MCF 10A (cell line): ENCODE data around the gene NPHP4. TPM values are rescaled to one million over a fixed set of nuclear protein-coding genes. Genes with fewer than 3 reads are reported as not detected.

ENCODE experiments used
- BruUV-seq: library from RNA; stranded (reverse); fragments of 400-500 nt; replicated peaks from 2 replicates; lab custom pipeline; 2021; lab: Mats Ljungman, UMichigan
- CTCF ChIA-PET: fragments of 300-600 bp; sonication (Branson Sonifier 250); formaldehyde crosslinking; extraction: SDS; loops from one replicate; lab custom pipeline; 2021; ENCODE audit warnings: antibody characterized with exemption, inconsistent platforms; lab: Yijun Ruan, JAX
- POLR2A ChIA-PET: fragments of 300-600, 350-650 bp; sonication (Branson Sonifier 250); formaldehyde crosslinking; extraction: SDS; loops from one replicate; lab custom pipeline; 2020; ENCODE audit warnings: antibody characterized with exemption, inconsistent platforms; lab: Yijun Ruan, JAX
- DNase-seq: peaks from one replicate; pipeline ENCODE4 v3.0.0-alpha.2; 2018; ENCODE audit not compliant: unreplicated experiment
- H3K27ac Mint-ChIP-seq: one replicate; pipeline ENCODE4 v1.8.0; 2022; ENCODE audit warnings: mild to moderate bottlenecking, low read depth, mixed read lengths; ENCODE audit not compliant: unreplicated experiment
- H3K27me3 Mint-ChIP-seq: one replicate; pipeline ENCODE4 v1.8.0; 2022; ENCODE audit warnings: mixed read lengths; ENCODE audit not compliant: insufficient read depth, unreplicated experiment
- H3K36me3 Mint-ChIP-seq: one replicate; pipeline ENCODE4 v1.8.0; 2022; ENCODE audit warnings: mild to moderate bottlenecking, moderate library complexity, mixed read lengths; ENCODE audit not compliant: insufficient read depth, unreplicated experiment
- H3K4me1 Mint-ChIP-seq: one replicate; pipeline ENCODE4 v1.8.0; 2022; ENCODE audit warnings: mixed read lengths; ENCODE audit not compliant: insufficient read depth, unreplicated experiment
- H3K4me3 Mint-ChIP-seq: one replicate; pipeline ENCODE4 v1.8.0; 2022; ENCODE audit warnings: mild to moderate bottlenecking, moderate library complexity, mixed read lengths; ENCODE audit not compliant: unreplicated experiment
- H3K9me3 Mint-ChIP-seq: one replicate; pipeline ENCODE4 v1.8.0; 2022; ENCODE audit warnings: mixed read lengths; ENCODE audit not compliant: unreplicated experiment
- CTCF ChIP-seq: fragments of 200-600 bp; IDR thresholded peaks from one replicate; pipeline ENCODE4 v1.8.0; 2022; ENCODE audit warnings: antibody characterized with exemption, mild to moderate bottlenecking; ENCODE audit not compliant: unreplicated experiment
- intact Hi-C: fragments of 100-400 bp; cut with micrococcal nuclease; formaldehyde crosslinking; loops from 2 replicates; pipeline ENCODE4 v1.14.1; 2022
- total RNA-seq: library from RNA; stranded (reverse); gene quantifications from 2 replicates; pipeline ENCODE4 v1.2.3, GENCODE V29; 2022

Gene NPHP4
- total RNA-seq, 1 experiment from 2014 or later: 14.4 TPM

GRCh38 chr1:5913876-5914275 lies 78.3 kb downstream of the NPHP4 start:
- peaks cover 6% of the 10 kb centered on the region for H3K36me3 Mint-ChIP-seq
- no peaks in the 10 kb centered on the region for H3K27me3 Mint-ChIP-seq
- no peaks in the 10 kb centered on the region for H3K9me3 Mint-ChIP-seq
- intact Hi-C loops: no loop called here
- peaks cover 7% of the 10 kb centered on the region for H3K4me1 Mint-ChIP-seq
- ChIA-PET POLR2A (no interaction called here), CTCF (interaction anchor here (0.6 to 1.2 kb wide), 2 partner anchors 404 to 1857 kb away, joined by 3 to 7 read pairs; no protein-coding TSS in a partner anchor)
- no peak for TF ChIP-seq CTCF
- DNase-seq: no peak
- no peak overlapping the region for H3K4me3 Mint-ChIP-seq
- no TSS peak for BruUV-seq
- no peak overlapping the region for H3K27ac Mint-ChIP-seq

GRCh38 chr1:5913078-5913845 lies 79.0 kb downstream of the NPHP4 start:
- no peak for DNase-seq
- Mint-ChIP-seq H3K4me1 (peaks cover 7% of the 10 kb centered on the region), H3K9me3 (no peaks in the 10 kb centered on the region), H3K27me3 (no peaks in the 10 kb centered on the region), H3K27ac (peak overlapping the region; percentile 46), H3K36me3 (peaks cover 11% of the 10 kb centered on the region), H3K4me3 (no peak overlapping the region)
- BruUV-seq: no TSS peak
- ChIA-PET POLR2A (no interaction called here), CTCF (interaction anchor here (0.6 to 1.2 kb wide), 2 partner anchors 403 to 1856 kb away, joined by 3 to 7 read pairs; no protein-coding TSS in a partner anchor)
- TF ChIP-seq CTCF: no peak
- intact Hi-C loops: no loop called here

- ChIA-PET POLR2A (no interaction called here), CTCF (interaction anchor here (1.4 kb wide), 1 partner anchor 64 kb away, joined by 4 read pairs; no protein-coding TSS in a partner anchor)
- BruUV-seq: no TSS peak
Measured at GRCh38 chr1:5911871-5912271, 80.4 kb downstream of the NPHP4 start.

More at GRCh38 chr1:5911871-5912271, 80.4 kb downstream of the NPHP4 start:
- H3K4me1 Mint-ChIP-seq: peaks cover 7% of the 10 kb centered on the region
- no peak for TF ChIP-seq CTCF
- H3K27ac Mint-ChIP-seq: no peak overlapping the region
- intact Hi-C loops: no loop called here
- no peak for DNase-seq
- no peaks in the 10 kb centered on the region for H3K9me3 Mint-ChIP-seq
- H3K27me3 Mint-ChIP-seq: no peaks in the 10 kb centered on the region
- H3K36me3 Mint-ChIP-seq: peaks cover 13% of the 10 kb centered on the region
- no peak overlapping the region for H3K4me3 Mint-ChIP-seq
